ENCODE measurements around the gene CIBAR2. TPM values are rescaled to one million over a fixed set of nuclear protein-coding genes. Genes with fewer than 3 reads are reported as not detected.
"Not testable (repeated sequence)": the region's sequence is repeated elsewhere in the genome, so short reads cannot be mapped to it uniquely, and the experiment has no call there.

The CIBAR2 gene
- total and polyA plus RNA-seq, 9 donors: 0.18 to 13.0 (median 1.4) TPM; not detected in 3

DNA sequence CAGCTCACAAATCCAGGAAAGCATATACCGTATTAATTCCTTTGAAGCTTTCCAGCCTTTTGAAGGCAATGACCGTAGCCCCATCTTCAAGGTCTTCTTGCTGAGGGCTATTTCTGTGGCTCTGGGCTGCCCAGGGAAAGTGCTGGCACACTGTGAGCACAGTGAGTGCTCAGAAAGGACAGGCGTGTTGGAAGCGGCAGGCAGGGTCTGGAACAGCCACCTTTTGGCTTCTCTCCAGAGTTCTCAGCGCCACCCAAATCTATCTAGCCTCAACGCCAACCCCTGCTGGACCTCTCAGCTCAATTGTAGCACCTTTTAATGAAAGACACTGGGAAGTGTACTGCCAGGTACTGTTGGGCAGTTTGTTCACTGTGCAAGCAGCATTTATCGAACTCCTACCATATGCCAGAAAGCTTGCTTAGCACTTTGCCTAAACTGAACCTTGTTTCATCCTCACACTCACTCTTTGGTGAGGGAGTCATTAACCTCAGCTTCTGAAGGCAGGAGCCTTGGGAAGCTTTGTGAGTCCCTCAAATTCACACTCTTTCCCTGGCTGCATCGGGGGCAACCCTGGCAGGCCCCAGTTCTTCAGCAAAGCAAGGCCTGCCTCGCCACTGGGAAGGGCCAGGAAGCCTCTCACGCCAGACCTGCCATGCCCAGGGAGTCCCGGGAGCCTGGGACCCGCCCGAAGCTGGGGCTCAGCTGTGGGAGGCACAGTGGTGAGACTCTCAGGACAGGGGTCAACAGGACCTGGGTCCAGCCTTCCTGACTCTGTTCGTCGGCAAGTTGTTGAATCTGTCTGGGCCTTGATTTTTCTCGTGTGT lies 13.5 kb upstream of the CIBAR2 start:
- intact Hi-C loops (cut with DNase I): loop anchor here in 2 of 4 donors (5.0 to 10.0 kb wide), 2 partner anchors 47 to 49 kb away; no protein-coding TSS in a partner anchor
- TF ChIP-seq EP300 (IDR thresholded peaks at IDR 0.05) (no peak), POLR2A (IDR thresholded peaks at IDR 0.05) (no peak)
- TF ChIP-seq, protein P1, sequence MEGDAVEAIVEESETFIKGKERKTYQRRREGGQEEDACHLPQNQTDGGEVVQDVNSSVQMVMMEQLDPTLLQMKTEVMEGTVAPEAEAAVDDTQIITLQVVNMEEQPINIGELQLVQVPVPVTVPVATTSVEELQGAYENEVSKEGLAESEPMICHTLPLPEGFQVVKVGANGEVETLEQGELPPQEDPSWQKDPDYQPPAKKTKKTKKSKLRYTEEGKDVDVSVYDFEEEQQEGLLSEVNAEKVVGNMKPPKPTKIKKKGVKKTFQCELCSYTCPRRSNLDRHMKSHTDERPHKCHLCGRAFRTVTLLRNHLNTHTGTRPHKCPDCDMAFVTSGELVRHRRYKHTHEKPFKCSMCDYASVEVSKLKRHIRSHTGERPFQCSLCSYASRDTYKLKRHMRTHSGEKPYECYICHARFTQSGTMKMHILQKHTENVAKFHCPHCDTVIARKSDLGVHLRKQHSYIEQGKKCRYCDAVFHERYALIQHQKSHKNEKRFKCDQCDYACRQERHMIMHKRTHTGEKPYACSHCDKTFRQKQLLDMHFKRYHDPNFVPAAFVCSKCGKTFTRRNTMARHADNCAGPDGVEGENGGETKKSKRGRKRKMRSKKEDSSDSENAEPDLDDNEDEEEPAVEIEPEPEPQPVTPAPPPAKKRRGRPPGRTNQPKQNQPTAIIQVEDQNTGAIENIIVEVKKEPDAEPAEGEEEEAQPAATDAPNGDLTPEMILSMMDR (IDR thresholded peaks at IDR 0.05): no peak
- Histone ChIP-seq H3K9me3 (no peaks in the 10 kb centered on the region), H3K4me1 (ENCODE audit: insufficient read depth) (peaks cover 12% of the 10 kb centered on the region), H3K4me3 (no peak overlapping the region), H3K27ac (no peak overlapping the region), H3K36me3 (no peaks in the 10 kb centered on the region), H3K27me3 (no peaks in the 10 kb centered on the region)
- no peak for DNase-seq
- 79 to 82% (median 79%) methylated on average over 16 of the region's 16 CpGs for WGBS, 3 donors

DNA sequence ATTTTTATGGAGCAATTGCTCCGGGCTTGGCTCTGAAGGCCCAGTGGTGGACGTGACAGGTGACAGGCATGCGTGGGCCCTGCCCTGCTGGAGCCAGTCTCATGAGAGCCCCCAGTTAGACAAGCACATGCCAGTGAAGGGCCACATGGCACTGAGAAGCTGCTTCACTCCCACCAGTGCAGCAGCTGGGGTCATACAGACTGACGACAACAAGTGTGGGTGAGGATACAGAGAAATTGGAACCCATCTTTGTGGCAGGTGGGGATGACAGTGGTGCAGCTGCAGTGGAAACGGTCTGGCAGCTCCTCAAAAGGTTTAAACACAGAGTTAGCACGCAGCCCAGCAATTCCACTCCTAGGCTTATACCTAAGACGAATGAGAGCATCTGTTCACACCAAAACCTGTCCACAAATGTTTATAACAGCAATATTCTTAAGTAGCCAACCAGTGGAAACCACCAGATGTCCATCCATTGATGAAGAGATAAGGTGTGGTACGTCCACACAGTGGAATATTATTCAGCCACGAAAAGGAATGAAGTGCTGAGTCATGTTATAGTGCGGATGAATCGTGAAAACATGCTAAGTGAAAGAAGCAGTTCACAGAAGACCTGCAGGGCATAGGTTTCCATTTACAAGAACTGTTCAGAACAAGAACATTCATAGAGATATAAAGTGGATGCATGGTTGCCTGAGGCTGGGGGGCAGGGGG lies 12.5 kb upstream of the CIBAR2 start:
- H3K4me3 ChIP-seq: no peak overlapping the region
- DNase-seq: no peak
- H3K36me3 ChIP-seq: no peaks in the 10 kb centered on the region
- no peak for TF ChIP-seq EP300 (IDR thresholded peaks at IDR 0.05)
- no peak for TF ChIP-seq POLR2A (IDR thresholded peaks at IDR 0.05)
- TF ChIP-seq, protein P1 (IDR thresholded peaks at IDR 0.05): no peak
- no peaks in the 10 kb centered on the region for H3K27me3 ChIP-seq
- intact Hi-C loops (cut with DNase I): loop anchor here in 2 of 4 donors (5.0 to 10.0 kb wide), 2 partner anchors 48 to 50 kb away; no protein-coding TSS in a partner anchor
- no peak overlapping the region for H3K27ac ChIP-seq
- no peaks in the 10 kb centered on the region for H3K9me3 ChIP-seq
- peaks cover 8% of the 10 kb centered on the region for H3K4me1 ChIP-seq (ENCODE audit: insufficient read depth)
- 93 to 94% (median 93%) methylated on average over 11 of the region's 11 CpGs for WGBS, 3 donors

DNA sequence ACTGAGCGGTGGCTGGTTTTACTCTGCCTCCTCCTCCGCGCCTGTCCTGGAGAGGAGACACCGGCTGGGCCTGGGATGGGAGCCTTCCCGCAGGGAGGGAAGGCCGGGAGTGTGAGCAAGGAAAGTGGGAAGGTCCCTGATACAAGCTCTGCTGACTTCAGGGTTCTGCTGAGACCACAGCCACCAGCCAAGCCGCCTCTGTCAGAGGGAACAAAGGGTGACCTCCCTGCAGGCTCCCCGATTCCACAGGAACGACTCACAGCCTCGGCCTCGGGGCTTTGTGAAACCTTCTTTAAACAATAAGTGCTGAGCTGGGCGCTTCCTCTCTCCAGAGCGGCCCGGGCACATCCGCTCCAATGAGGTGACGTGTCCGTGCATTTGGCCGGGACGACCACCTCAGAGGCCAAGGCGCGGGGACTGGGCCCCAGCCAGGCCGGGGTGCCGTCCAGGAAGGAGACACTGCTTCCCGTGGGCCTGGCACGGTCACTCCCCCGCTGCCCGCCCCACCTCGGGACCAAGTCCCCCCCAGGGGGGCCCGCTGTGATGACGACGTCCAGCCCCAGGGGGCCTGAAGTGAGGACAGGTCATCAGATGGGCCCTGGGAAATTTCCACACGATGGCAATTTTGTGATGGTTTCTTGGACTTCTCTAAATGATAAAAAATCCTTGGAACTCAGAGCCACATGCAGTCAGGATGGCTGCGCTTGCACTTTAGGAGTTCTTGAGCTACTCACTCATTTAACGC lies 11.8 kb upstream of the CIBAR2 start:
- 82 to 86% (median 83%) methylated on average over 34 of the region's 34 CpGs for WGBS, 3 donors
- H3K36me3 ChIP-seq: no peaks in the 10 kb centered on the region
- no peaks in the 10 kb centered on the region for H3K9me3 ChIP-seq
- H3K4me1 ChIP-seq (ENCODE audit: insufficient read depth): peaks cover 6% of the 10 kb centered on the region
- H3K27ac ChIP-seq: no peak overlapping the region
- no peak overlapping the region for H3K4me3 ChIP-seq
- intact Hi-C loops (cut with DNase I): loop anchor here in 1 of 4 donors (10.0 kb wide), 1 partner anchor 51 kb away; no protein-coding TSS in a partner anchor
- H3K27me3 ChIP-seq: no peaks in the 10 kb centered on the region
- DNase-seq: no peak
- TF ChIP-seq EP300 (IDR thresholded peaks at IDR 0.05) (no peak), POLR2A (IDR thresholded peaks at IDR 0.05) (no peak)
- TF ChIP-seq, protein P1 (IDR thresholded peaks at IDR 0.05): no peak

DNA sequence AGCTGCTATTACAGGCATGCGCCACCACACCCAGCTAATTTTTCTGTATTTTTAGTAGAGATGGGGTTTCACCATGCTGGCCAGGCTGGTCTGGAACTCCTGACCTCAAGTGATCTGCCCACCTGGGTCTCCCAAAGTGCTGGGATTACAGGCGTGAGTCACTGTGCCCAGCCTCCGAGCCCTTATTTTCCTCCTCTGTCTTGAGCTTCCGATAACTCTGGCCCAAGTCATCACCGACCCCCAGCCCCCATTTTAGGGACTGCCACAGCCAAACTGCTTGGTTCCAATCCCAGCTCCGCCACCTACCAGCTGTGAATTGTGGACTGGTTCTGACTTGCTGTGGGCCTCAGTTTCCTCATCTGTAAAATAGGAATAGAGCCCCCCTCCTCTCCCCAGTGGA lies 11.2 kb upstream of the CIBAR2 start:
- not testable (repeated sequence) for H3K9me3 ChIP-seq; H3K36me3 ChIP-seq; H3K27me3 ChIP-seq; H3K4me1 ChIP-seq (ENCODE audit: insufficient read depth); DNase-seq; H3K27ac ChIP-seq; H3K4me3 ChIP-seq
- intact Hi-C loops (cut with DNase I): loop anchor here in 1 of 4 donors (10.0 kb wide), 1 partner anchor 51 kb away; no protein-coding TSS in a partner anchor
- WGBS, 3 donors: 96 to 97% (median 97%) methylated on average over 6 of the region's 6 CpGs

Data from ovary (tissue), 9 donors.